Stomach (tissue), 9 donors: ENCODE measurements around the gene ASCC3. TPM values are rescaled to one million over a fixed set of nuclear protein-coding genes. Genes with fewer than 3 reads are reported as not detected.

Experiments
- DNase-seq, 2 donors: peaks; one replicate each; pipeline versions ENCODE4 v3.0.0 to v3.0.0-alpha.2; 2013 to 2019
- H3K27ac ChIP-seq, 5 donors: fragments of 200-600 bp in 4 of 5; sonication (generic) in 4 of 5; one replicate each; pipeline ENCODE4 v1.5.1; 2013 to 2019; ENCODE audit warnings: mild to moderate bottlenecking in 1 of 5, moderate library complexity in 1 of 5
- H3K27me3 ChIP-seq, 3 donors: fragments of 200-600 bp; sonication (generic); one replicate each; pipeline ENCODE4 v1.5.1; 2017 to 2019; ENCODE audit warnings: mixed run types in 1 of 3
- H3K36me3 ChIP-seq, 4 donors: fragments of 200-600 bp; sonication (generic); 1 replicate in 3 of 4; 2 replicates in 1 of 4; pipeline ENCODE4 v1.5.1; 2016 to 2019
- H3K4me1 ChIP-seq, 4 donors: fragments of 200-600 bp; sonication (generic); one replicate each; pipeline ENCODE4 v1.5.1; 2016 to 2019
- H3K4me3 ChIP-seq, 4 donors: fragments of 200-600 bp; sonication (generic) in 3 of 4; one replicate each; pipeline ENCODE4 v1.5.1; 2016 to 2019; ENCODE audit warnings: mild to moderate bottlenecking in 1 of 4
- H3K9me3 ChIP-seq, 4 donors: fragments of 200-600 bp; sonication (generic); one replicate each; pipeline ENCODE4 v1.5.1; 2016 to 2019
- EP300 ChIP-seq: sonication (generic); formaldehyde crosslinking; IDR thresholded peaks from one replicate; pipeline ENCODE4 v1.6.1; 2017; ENCODE audit warnings: antibody characterized with exemption
- POLR2A ChIP-seq, 4 donors: fragments of 450-650 bp; IDR thresholded peaks; one replicate each; pipeline ENCODE4 v1.6.1; 2016; ENCODE audit warnings: antibody characterized with exemption in 4 of 4, control low read depth in 2 of 4, mild to moderate bottlenecking in 1 of 4, moderate library complexity in 1 of 4
- POLR2AphosphoS5 ChIP-seq, 3 donors: sonication (generic); formaldehyde crosslinking; IDR thresholded peaks; one replicate each; pipeline ENCODE4 v1.6.1; 2016; ENCODE audit warnings: antibody characterized with exemption in 3 of 3
- WGBS, 5 donors: extraction: QIAGEN DNeasy Blood & Tissue Kit in 3 of 5; methylation state at CpG; one replicate each; pipeline versions ENCODE4 v1.1.5 to v1.1.7; 2013 to 2018; 5-methylcytosine and 5-hydroxymethylcytosine counted together
- intact Hi-C: fragments of 100-400 bp; cut with DNase I; formaldehyde crosslinking; loops from one replicate; pipeline ENCODE4 v1.15.1; 2023; ENCODE audit warnings: low total_unique reads
- polyA plus RNA-seq, 3 donors: library from polyadenylated mRNA; stranded (reverse); fragments of 200-250 nt; gene quantifications; one replicate each; pipeline ENCODE4 v1.2.3, GENCODE V29; 2013
- total RNA-seq, 5 donors: library from RNA; depleted of rRNA; stranded (reverse); fragments of >200 nt; gene quantifications; one replicate each; pipeline versions ENCODE4 v1.1.0 to v1.2.3, GENCODE V29; 2014 to 2016
- TF ChIP-seq, protein P1 (sequence below), 7 experiments: fragments of 450-650 bp in 4 of 7; fragments of 200-600 bp in 3 of 7; sonication (generic) in 3 of 7; IDR thresholded peaks; one replicate each; pipeline ENCODE4 v1.5.1; 2016 to 2019; ENCODE audit warnings: antibody characterized with exemption in 7 of 7, control low read depth in 2 of 7, mild to moderate bottlenecking in 1 of 7
- donor health status: healthy with polysubstance abuse.
- donor health status: Bipolar disorder and iron deficiency.
- donor health status: healthy.

The ASCC3 gene
- total and polyA plus RNA-seq, 8 donors: 6.3 to 49.2 (median 19.1) TPM

DNA sequence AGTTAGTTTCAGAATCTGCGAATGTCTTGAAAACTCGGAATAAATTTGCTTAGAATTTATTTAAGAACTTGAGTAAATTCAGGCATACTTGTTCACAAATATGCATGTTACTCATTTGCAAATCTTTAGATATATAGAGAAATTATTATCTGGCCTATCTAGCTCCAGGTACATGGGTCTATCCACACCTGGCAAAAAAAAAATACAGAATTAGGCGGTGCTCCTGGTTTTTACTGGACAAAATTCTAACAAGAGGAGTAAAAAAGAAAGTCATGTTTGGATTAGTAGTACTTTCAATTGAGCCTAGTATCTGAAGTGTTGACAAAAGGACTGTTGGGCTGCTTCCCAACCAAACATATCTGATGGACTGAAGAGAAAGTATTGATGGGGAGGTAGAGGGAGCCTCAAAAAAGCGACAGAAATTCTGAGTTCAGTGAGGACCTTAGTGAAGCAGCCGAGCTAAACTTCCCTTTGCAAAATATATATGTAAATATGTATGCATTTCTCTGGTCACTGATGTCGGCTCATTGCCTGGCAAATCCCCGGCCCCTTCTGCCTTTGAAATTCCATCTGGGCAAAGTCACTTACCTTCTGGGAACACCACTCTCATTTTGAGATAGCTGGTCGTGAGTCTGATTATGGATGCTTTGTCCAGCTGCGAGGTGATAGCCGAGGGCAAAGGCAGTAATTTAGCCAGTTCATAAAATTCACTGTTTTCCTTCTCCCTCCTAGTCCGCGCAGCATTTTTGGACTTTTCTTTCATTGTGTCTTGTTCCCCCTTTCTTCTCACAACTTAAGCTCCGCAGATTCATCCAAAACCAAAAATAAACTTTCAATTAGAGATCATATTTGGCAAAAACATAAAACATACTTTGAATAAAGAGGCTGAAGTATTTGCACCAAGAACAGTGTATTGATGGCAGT, 418.2 kb downstream of the ASCC3 start:
- Histone ChIP-seq H3K9me3 (peaks cover 0 to 48% (median 10%) of the 10 kb centered on the region in 4 donors), H3K27me3 (peaks cover 51 to 100% (median 98%) of the 10 kb centered on the region in 3 donors), H3K36me3 (no peaks in the 10 kb centered on the region), H3K27ac (no peak overlapping the region), H3K4me3 (no peak overlapping the region), H3K4me1 (peaks cover 11 to 46% (median 28%) of the 10 kb centered on the region in 4 donors)
- 13 to 25% (median 15%) methylated on average over 13 of the region's 13 CpGs for WGBS, 5 donors
- peak in 1 of 2 donors; percentile 18 for DNase-seq
- TF ChIP-seq EP300: no peak
- no peak for TF ChIP-seq POLR2A (IDR thresholded peaks at IDR 0.05)
- no peak for TF ChIP-seq POLR2AphosphoS5 (IDR thresholded peaks at IDR 0.05)
- TF ChIP-seq, protein P1, sequence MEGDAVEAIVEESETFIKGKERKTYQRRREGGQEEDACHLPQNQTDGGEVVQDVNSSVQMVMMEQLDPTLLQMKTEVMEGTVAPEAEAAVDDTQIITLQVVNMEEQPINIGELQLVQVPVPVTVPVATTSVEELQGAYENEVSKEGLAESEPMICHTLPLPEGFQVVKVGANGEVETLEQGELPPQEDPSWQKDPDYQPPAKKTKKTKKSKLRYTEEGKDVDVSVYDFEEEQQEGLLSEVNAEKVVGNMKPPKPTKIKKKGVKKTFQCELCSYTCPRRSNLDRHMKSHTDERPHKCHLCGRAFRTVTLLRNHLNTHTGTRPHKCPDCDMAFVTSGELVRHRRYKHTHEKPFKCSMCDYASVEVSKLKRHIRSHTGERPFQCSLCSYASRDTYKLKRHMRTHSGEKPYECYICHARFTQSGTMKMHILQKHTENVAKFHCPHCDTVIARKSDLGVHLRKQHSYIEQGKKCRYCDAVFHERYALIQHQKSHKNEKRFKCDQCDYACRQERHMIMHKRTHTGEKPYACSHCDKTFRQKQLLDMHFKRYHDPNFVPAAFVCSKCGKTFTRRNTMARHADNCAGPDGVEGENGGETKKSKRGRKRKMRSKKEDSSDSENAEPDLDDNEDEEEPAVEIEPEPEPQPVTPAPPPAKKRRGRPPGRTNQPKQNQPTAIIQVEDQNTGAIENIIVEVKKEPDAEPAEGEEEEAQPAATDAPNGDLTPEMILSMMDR (IDR thresholded peaks at IDR 0.05): no peak
- intact Hi-C loops: no loop called here

DNA sequence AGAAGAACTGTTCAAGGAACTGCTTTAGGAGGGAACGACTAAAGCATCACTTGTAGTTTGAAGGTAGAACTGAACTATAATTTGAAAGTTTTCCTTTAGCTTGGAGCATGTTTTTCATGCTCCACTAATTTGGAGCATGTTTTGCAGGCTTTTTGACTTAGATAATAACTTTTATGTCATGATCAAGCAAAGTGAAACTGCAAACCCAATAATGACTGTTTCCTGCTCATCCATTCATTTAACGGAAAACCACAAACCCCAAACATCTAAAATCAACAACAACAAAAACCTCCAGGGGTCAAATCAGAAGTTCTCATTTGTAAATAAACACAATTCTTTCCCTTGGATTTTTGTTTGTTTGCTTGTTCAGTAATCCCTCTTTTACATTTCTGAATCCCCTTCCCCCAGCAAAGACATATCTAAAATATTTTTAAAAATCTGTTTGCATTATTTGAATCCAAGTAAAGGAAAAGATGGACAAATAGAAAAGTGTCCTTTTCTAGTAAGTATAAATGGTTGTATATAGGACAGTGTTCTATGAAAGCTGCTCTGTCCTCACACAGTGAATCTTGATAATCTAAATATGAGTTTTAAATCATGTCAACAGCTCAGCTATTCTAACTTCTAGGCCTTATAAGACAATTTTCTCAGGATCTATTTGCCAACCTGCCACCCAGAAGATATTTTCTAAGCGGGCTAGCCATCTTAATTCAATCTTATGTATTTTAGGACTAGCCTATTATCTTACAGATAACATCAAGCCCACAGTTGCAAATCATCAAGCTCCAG, 419.0 kb downstream of the ASCC3 start:
- Histone ChIP-seq H3K36me3 (no peaks in the 10 kb centered on the region), H3K4me3 (no peak overlapping the region), H3K9me3 (peaks cover 0 to 52% (median 12%) of the 10 kb centered on the region in 4 donors), H3K27ac (no peak overlapping the region), H3K4me1 (peaks cover 10 to 46% (median 27%) of the 10 kb centered on the region in 4 donors), H3K27me3 (peaks cover 51 to 100% (median 98%) of the 10 kb centered on the region in 3 donors)
- peak in 1 of 2 donors; percentile 10 for DNase-seq
- intact Hi-C loops: no loop called here
- TF ChIP-seq EP300 (no peak), POLR2AphosphoS5 (IDR thresholded peaks at IDR 0.05) (no peak), POLR2A (IDR thresholded peaks at IDR 0.05) (no peak)
- TF ChIP-seq, protein P1 (IDR thresholded peaks at IDR 0.05): no peak
- WGBS, 5 donors: 10 to 23% (median 19%) methylated on average over 3 of the region's 3 CpGs

- Histone ChIP-seq H3K4me3 (no peak overlapping the region), H3K27me3 (peaks cover 51 to 100% (median 98%) of the 10 kb centered on the region in 3 donors), H3K4me1 (peaks cover 10 to 40% (median 24%) of the 10 kb centered on the region in 4 donors), H3K27ac (no peak overlapping the region), H3K9me3 (peaks cover 0 to 55% (median 15%) of the 10 kb centered on the region in 4 donors), H3K36me3 (no peaks in the 10 kb centered on the region)
- WGBS, 5 donors: 8 to 12% (median 11%) methylated on average over 29 of the region's 29 CpGs
- intact Hi-C loops: no loop called here
- DNase-seq: peak in 1 of 2 donors; percentile 39
- TF ChIP-seq, protein P1 (IDR thresholded peaks at IDR 0.05): no peak
- TF ChIP-seq POLR2A (IDR thresholded peaks at IDR 0.05) (no peak), POLR2AphosphoS5 (IDR thresholded peaks at IDR 0.05) (no peak), EP300 (no peak)
Measured at GRCh38 chr6:100461278-100461916, 419.7 kb downstream of the ASCC3 start.
